Measurements from ENCODE around the gene SPATA9.

DNA sequence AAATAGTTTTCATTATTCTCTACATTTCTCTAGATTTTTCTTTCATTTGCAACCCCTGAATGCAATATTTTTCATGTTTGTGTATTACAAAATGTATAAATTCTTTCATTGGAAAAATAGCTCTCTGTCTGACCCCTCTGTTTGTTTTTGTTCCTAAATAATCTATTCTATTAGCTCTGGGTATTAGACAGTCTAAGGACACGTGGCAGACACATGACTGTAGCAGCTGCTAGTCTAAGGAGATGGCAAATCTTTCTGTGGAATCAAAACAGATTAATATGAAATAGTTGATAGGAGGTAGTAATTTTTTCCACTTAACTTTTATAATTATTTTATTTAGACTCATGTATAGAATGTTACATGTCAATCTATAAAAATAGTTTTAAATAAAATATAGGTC lies 21.4 kb upstream of the SPATA9 start:
- TF ChIP-seq POLR2A (IDR thresholded peaks at IDR 0.05; ENCODE audit: borderline replicate concordance, extremely low read depth, insufficient read depth, insufficient read length): no peak
- no peak for TF ChIP-seq YY1 (IDR thresholded peaks at IDR 0.05; ENCODE audit: extremely low read depth, insufficient replicate concordance, low read depth, low read length)
- TF ChIP-seq, protein P1, sequence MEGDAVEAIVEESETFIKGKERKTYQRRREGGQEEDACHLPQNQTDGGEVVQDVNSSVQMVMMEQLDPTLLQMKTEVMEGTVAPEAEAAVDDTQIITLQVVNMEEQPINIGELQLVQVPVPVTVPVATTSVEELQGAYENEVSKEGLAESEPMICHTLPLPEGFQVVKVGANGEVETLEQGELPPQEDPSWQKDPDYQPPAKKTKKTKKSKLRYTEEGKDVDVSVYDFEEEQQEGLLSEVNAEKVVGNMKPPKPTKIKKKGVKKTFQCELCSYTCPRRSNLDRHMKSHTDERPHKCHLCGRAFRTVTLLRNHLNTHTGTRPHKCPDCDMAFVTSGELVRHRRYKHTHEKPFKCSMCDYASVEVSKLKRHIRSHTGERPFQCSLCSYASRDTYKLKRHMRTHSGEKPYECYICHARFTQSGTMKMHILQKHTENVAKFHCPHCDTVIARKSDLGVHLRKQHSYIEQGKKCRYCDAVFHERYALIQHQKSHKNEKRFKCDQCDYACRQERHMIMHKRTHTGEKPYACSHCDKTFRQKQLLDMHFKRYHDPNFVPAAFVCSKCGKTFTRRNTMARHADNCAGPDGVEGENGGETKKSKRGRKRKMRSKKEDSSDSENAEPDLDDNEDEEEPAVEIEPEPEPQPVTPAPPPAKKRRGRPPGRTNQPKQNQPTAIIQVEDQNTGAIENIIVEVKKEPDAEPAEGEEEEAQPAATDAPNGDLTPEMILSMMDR (IDR thresholded peaks at IDR 0.05 in 2 of 3, conservative IDR thresholded peaks at IDR 0.05 in 1 of 3; ENCODE audit: borderline replicate concordance in 1 of 3, insufficient read depth in 1 of 3, low read depth in 2 of 3, low read length in 2 of 3): no peak
- TF ChIP-seq CEBPB (IDR thresholded peaks at IDR 0.05; ENCODE audit: low read depth): no peak
- TF ChIP-seq POLR2AphosphoS5 (IDR thresholded peaks at IDR 0.05; ENCODE audit: low read depth, low read length): no peak
- TF ChIP-seq ZNF274 (IDR thresholded peaks at IDR 0.05; ENCODE audit: low read depth, low read length): no peak
- no peak for TF ChIP-seq ELF1 (IDR thresholded peaks at IDR 0.05; ENCODE audit: borderline replicate concordance, low read depth)
- TF ChIP-seq, protein P2, sequence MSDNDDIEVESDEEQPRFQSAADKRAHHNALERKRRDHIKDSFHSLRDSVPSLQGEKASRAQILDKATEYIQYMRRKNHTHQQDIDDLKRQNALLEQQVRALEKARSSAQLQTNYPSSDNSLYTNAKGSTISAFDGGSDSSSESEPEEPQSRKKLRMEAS (IDR thresholded peaks at IDR 0.05): no peak
- no peak for TF ChIP-seq JUND (IDR thresholded peaks at IDR 0.05)
- TF ChIP-seq SP1 (IDR thresholded peaks at IDR 0.05; ENCODE audit: low read depth): no peak
- TF ChIP-seq EZH2 (IDR thresholded peaks at IDR 0.05): no peak
- TF ChIP-seq TCF7L2 (IDR thresholded peaks at IDR 0.05; ENCODE audit: borderline replicate concordance, extremely low read depth, insufficient read depth, insufficient read length): no peak
- TF ChIP-seq RAD21 (IDR thresholded peaks at IDR 0.05; ENCODE audit: low read depth): no peak

Data from HCT116 (cell line).